Epithelial cell of prostate (primary cell): ENCODE results near the gene RP9.

Experiments used
- DNase-seq: peaks from one replicate; pipeline ENCODE4 v3.0.0-alpha.2; 2011; ENCODE audit warnings: low read depth, low spot score
- H3K27ac ChIP-seq: fragments of 450-650 bp; 2 replicates; pipeline ENCODE4 v1.5.1; 2017; ENCODE audit warnings: mild to moderate bottlenecking

RP9 gene

GRCh38 chr7:33067921-33068320 is 41.3 kb downstream of the RP9 start:
- DNase-seq: no peak
- no peak overlapping the region for H3K27ac ChIP-seq

GRCh38 chr7:33066771-33067170 is 42.4 kb downstream of the RP9 start:
- no peak for DNase-seq
- H3K27ac ChIP-seq: no peak overlapping the region

GRCh38 chr7:33065981-33066380 is 43.2 kb downstream of the RP9 start:
- DNase-seq: no peak
- no peak overlapping the region for H3K27ac ChIP-seq

GRCh38 chr7:33062782-33063443 is 46.3 kb downstream of the RP9 start:
- H3K27ac ChIP-seq: peak overlapping the region; percentile 81
- DNase-seq: peak; percentile 62

GRCh38 chr7:33062023-33062781 is 47.0 kb downstream of the RP9 start, which contains the start of gene NT5C3A:
TSS of gene NT5C3A (minus strand) at chr7:33062776. CDS start at chr7:33062705, 71 bp downstream.
- H3K27ac ChIP-seq: peak within 1 kb of the TSS; percentile 81
- DNase-seq: no peak

GRCh38 chr7:33061282-33061937 is 47.8 kb downstream of the RP9 start:
- peak overlapping the region; percentile 81 for H3K27ac ChIP-seq

GRCh38 chr7:33059635-33060034 is 49.6 kb downstream of the RP9 start:
- H3K27ac ChIP-seq: no peak overlapping the region
- no peak for DNase-seq

More at GRCh38 chr7:33061282-33061937, 47.8 kb downstream of the RP9 start:
- no peak for DNase-seq

- H3K27ac ChIP-seq: peak overlapping the region; percentile 21
- DNase-seq: no peak
Observed at GRCh38 chr7:33055158-33055557, 54.0 kb downstream of the RP9 start.

- peak overlapping the region; percentile 21 for H3K27ac ChIP-seq
- DNase-seq: no peak
Observed at GRCh38 chr7:33054261-33054964, 54.8 kb downstream of the RP9 start.

- DNase-seq: no peak
- H3K27ac ChIP-seq: peak overlapping the region; percentile 21
Observed at GRCh38 chr7:33053721-33054120, 55.5 kb downstream of the RP9 start.

- H3K27ac ChIP-seq: no peak overlapping the region
- DNase-seq: no peak
Observed at GRCh38 chr7:33050535-33051318, 58.5 kb downstream of the RP9 start.

GRCh38 chr7:33048704-33049103 is 60.5 kb downstream of the RP9 start:
- no peak for DNase-seq
- H3K27ac ChIP-seq: no peak overlapping the region

- no peak for DNase-seq
- no peak overlapping the region for H3K27ac ChIP-seq
Observed at GRCh38 chr7:33048257-33048656, 60.9 kb downstream of the RP9 start.

- no peak overlapping the region for H3K27ac ChIP-seq
- DNase-seq: no peak
Observed at GRCh38 chr7:33044986-33045385, 64.2 kb downstream of the RP9 start.
